OCI-LY7 (cell line): ENCODE results near the gene OFD1. TPM values are rescaled to one million over a fixed set of nuclear protein-coding genes. Genes with fewer than 3 reads are reported as not detected.

Experiments
- Bru-seq: library from RNA; stranded (reverse); fragments of 400-500 nt; gene quantifications from one replicate; lab custom pipeline; 2021; lab: Mats Ljungman, UMichigan
- BruChase-seq, 2 experiments: library from RNA; stranded (reverse); fragments of 400-500 nt; gene quantifications; one replicate each; lab custom pipeline; 2021; lab: Mats Ljungman, UMichigan
- BruUV-seq: library from RNA; stranded (reverse); fragments of 400-500 nt; replicated peaks from 2 replicates; lab custom pipeline; 2021; lab: Mats Ljungman, UMichigan
- CTCF ChIA-PET: fragments of 300-600 bp; sonication (Branson Sonifier 250); formaldehyde crosslinking; loops from one replicate; lab custom pipeline; 2022; ENCODE audit warnings: antibody characterized with exemption; ENCODE audit not compliant: unreplicated experiment; lab: Charles Lee
- POLR2A ChIA-PET: fragments of 300-600 bp; sonication (Branson Sonifier 250); formaldehyde crosslinking; loops from one replicate; lab custom pipeline; 2022; ENCODE audit warnings: antibody characterized with exemption; lab: Charles Lee
- DNase-seq: peaks from one replicate; pipeline ENCODE4 v3.0.0-alpha.2; 2015; ENCODE audit warnings: low spot score
- H2AFZ ChIP-seq: fragments of 200-600 bp; sonication (generic), shearing (Covaris generic); 2 replicates; pipeline ENCODE4 v1.6.1; 2014; ENCODE audit warnings: mild to moderate bottlenecking, antibody characterized with exemption, low read length, moderate library complexity
- H3K27ac ChIP-seq: fragments of 200-600 bp; sonication (generic); 2 replicates; pipeline ENCODE4 v1.5.1; 2014; ENCODE audit warnings: mixed run types, low read depth, mild to moderate bottlenecking, moderate library complexity, low read length, inconsistent platforms; ENCODE audit not compliant: poor library complexity, severe bottlenecking
- H3K36me3 ChIP-seq: fragments of 200-600 bp; sonication (generic); 2 replicates; pipeline ENCODE4 v1.6.1; 2014; ENCODE audit warnings: mild to moderate bottlenecking, antibody characterized with exemption, low read length, moderate library complexity, mixed read lengths; ENCODE audit not compliant: insufficient read depth
- H3K4me1 ChIP-seq: fragments of 200-600 bp; sonication (generic); 2 replicates; pipeline ENCODE4 v1.5.1; 2014; ENCODE audit warnings: mild to moderate bottlenecking, low read length; ENCODE audit not compliant: insufficient read depth, poor library complexity, severe bottlenecking
- H3K4me2 ChIP-seq: fragments of 200-600 bp; sonication (generic); 2 replicates; pipeline ENCODE4 v1.6.1; 2014; ENCODE audit warnings: mild to moderate bottlenecking, low read length
- H3K4me3 ChIP-seq: fragments of 200-600 bp; sonication (generic); 2 replicates; pipeline ENCODE4 v1.5.1; 2014; ENCODE audit warnings: mild to moderate bottlenecking, low read depth, low read length; ENCODE audit not compliant: poor library complexity, severe bottlenecking
- H3K79me2 ChIP-seq: fragments of 200-600 bp; sonication (generic); 2 replicates; pipeline ENCODE4 v1.6.1; 2016; ENCODE audit warnings: low read depth, mild to moderate bottlenecking, low read length, moderate library complexity, mixed read lengths; ENCODE audit not compliant: insufficient read depth
- H3K9me2 ChIP-seq: fragments of 200-600 bp; sonication (generic); 2 replicates; pipeline ENCODE4 v1.6.1; 2016; ENCODE audit warnings: mild to moderate bottlenecking, low read length, mixed read lengths; ENCODE audit not compliant: insufficient read depth
- H3K9me3 ChIP-seq: fragments of 200-600 bp; sonication (generic); 2 replicates; pipeline ENCODE4 v1.6.1; 2014; ENCODE audit warnings: mild to moderate bottlenecking, mixed run types, low read length, mixed read lengths
- H4K20me1 ChIP-seq: fragments of 200-600 bp; sonication (generic); 2 replicates; pipeline ENCODE4 v1.6.1; 2014; ENCODE audit warnings: mild to moderate bottlenecking, antibody characterized with exemption, low read length, moderate library complexity, mixed read lengths; ENCODE audit not compliant: insufficient read depth
- CTCF ChIP-seq: fragments of 200-600 bp; sonication (generic); conservative IDR thresholded peaks from 2 replicates; pipeline ENCODE4 v1.5.1; 2014; ENCODE audit warnings: mild to moderate bottlenecking, antibody characterized with exemption, low read length, moderate library complexity, mixed read lengths
- EZH2phosphoT487 ChIP-seq: fragments of 200-600 bp; sonication (generic); IDR thresholded peaks from 2 replicates; pipeline ENCODE4 v1.6.1; 2018; ENCODE audit warnings: low read depth, borderline replicate concordance, mild to moderate bottlenecking, mixed run types, antibody characterized with exemption, low read length, moderate library complexity, mixed read lengths
- intact Hi-C: fragments of 100-400 bp; cut with micrococcal nuclease; formaldehyde crosslinking; loops from one replicate; pipeline ENCODE4 v1.10.0; 2022; ENCODE audit not compliant: unreplicated experiment
- long read RNA-seq: library from polyadenylated mRNA; stranded (forward); transcript quantifications from one replicate; pipeline ENCODE4 v2.0.0, GENCODE V29; 2022
- total RNA-seq, 2 experiments: library from RNA; depleted of rRNA in 1 of 2; stranded (reverse); fragments of >200 nt in 1 of 2; shearing (Covaris generic) in 1 of 2; gene quantifications; 2 replicates each; pipeline ENCODE4 v1.2.3, GENCODE V29; 2014 to 2022

The OFD1 gene
- total RNA-seq (2014; rRNA removed; shearing (Covaris generic)), result 60.7 and 71.0 TPM in 2 replicates
- 64.7 and 69.8 TPM in 2 replicates for total RNA-seq (2022)
- percentile 91 among the genes with signal in this experiment for Bru-seq, nascent RNA
- BruChase-seq, experiment 1, labeled RNA remaining after a 6-hour chase, result percentile 88 among the genes with signal in this experiment
- percentile 91 among the genes with signal in this experiment for BruChase-seq, experiment 2, labeled RNA remaining after a 2-hour chase
- long read RNA-seq, full-length matches to known transcripts, result 23 of 111 reads
- long read RNA-seq, partial matches to known transcripts, result 27 of 111 reads
- long read RNA-seq, other reads (novel, unspliced or antisense), result 61 of 111 reads

- BruUV-seq, result no TSS peak
- POLR2A ChIA-PET, result interaction anchor here (0.5 to 5.6 kb wide), 16 partner anchors 9 to 949 kb away, joined by 3 to 52 read pairs (median 6); partner anchors contain the start of genes GEMIN8 and RAB9A
- TF ChIP-seq EZH2phosphoT487 (no peak), CTCF (no peak; the same call in 1 of the 2 replicates)
- Histone ChIP-seq H3K27ac (peak within 1 kb of the TSS; percentile 99), H3K9me3 (no peaks in the 10 kb centered on the region), H3K4me1 (peaks cover 36% of the 10 kb centered on the region), H3K36me3 (peaks cover 48% of the 10 kb centered on the region), H4K20me1 (no peaks in the 10 kb centered on the region), H3K4me2 (peak within 1 kb of the TSS; percentile 86), H3K4me3 (peak within 1 kb of the TSS; percentile 85), H3K9me2 (no peaks in the 10 kb centered on the region), H2AFZ (no peak within 1 kb of the TSS), H3K79me2 (peaks cover 88% of the 10 kb centered on the region)
- peak; percentile 97 for DNase-seq
- CTCF ChIA-PET, result interaction anchor here (0.9 to 1.4 kb wide), 3 partner anchors 9 to 35 kb away, joined by 3 to 4 read pairs (median 3); no protein-coding TSS in a partner anchor
- intact Hi-C loops, result loop anchor here (2.0 to 10.0 kb wide), 7 partner anchors 24 to 777 kb away; partner anchors contain the start of genes GEMIN8 and TCEANC
These were observed at the start of gene OFD1, which contains the start of gene TRAPPC2 for GRCh38 chrX:13734278-13735172. OFD1 (plus strand) TSS chrX:13734748; CDS start chrX:13735072, 324 bp downstream. TRAPPC2 (minus strand) TSS chrX:13734620; CDS start chrX:13719963, 14,657 bp downstream.

- intact Hi-C loops, result no loop called here
- Histone ChIP-seq H3K4me2 (no peak overlapping the region), H3K9me3 (no peaks in the 10 kb centered on the region), H4K20me1 (peaks cover 4% of the 10 kb centered on the region; the same call in 1 of the 2 replicates), H3K4me1 (peaks cover 8% of the 10 kb centered on the region), H3K27ac (no peak overlapping the region), H3K4me3 (no peak overlapping the region), H3K79me2 (peaks cover 11% of the 10 kb centered on the region), H2AFZ (0 out of 2 replicates have a peak overlapping the region, but pooled peaks have one; percentile 19), H3K36me3 (no peaks in the 10 kb centered on the region), H3K9me2 (no peaks in the 10 kb centered on the region)
- no TSS peak for BruUV-seq
- DNase-seq, result no peak
- CTCF ChIA-PET, result no interaction called here
- POLR2A ChIA-PET, result interaction anchor here (1.5 to 4.8 kb wide), 2 partner anchors 12 to 23 kb away, joined by 5 to 43 read pairs; no protein-coding TSS in a partner anchor
- TF ChIP-seq CTCF, result no peak
- TF ChIP-seq EZH2phosphoT487, result no peak
These were observed 49.3 kb upstream of the OFD1 start for GRCh38 chrX:13685126-13685763.
